ENCODE measurements around the gene SENP8. TPM values are rescaled to one million over a fixed set of nuclear protein-coding genes. Genes with fewer than 3 reads are reported as not detected.

Gene SENP8
- total and polyA plus RNA-seq, 2 of the 4 experiments (the other 2 are of a cell fraction) = 1.6 to 2.9 TPM

DNA sequence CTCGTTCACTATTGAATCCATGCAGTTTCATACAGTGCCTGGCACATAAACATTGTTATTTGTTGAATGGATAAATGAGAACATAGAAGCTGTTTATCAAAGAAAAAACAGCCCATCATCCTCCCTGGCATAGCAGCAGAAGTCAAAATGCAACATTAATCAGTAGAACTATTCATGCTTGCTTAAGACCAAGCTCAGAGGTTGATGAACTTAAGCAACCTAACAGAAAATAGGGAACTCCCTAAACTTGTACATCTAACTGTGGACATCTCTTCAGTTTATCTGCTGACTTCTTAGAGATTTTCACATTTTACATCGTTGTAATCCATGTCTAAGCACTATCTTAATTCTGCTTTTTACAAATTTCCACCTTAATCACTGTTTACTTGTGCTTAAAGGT, 29.2 kb downstream of the SENP8 start:
- no peak for TF ChIP-seq FOS (IDR thresholded peaks at IDR 0.05; ENCODE audit: low read depth, low read length)
- no peak for TF ChIP-seq MXI1 (IDR thresholded peaks at IDR 0.05; ENCODE audit: borderline replicate concordance, low read depth, low read length)
- no peak for TF ChIP-seq POLR2A (IDR thresholded peaks at IDR 0.05; ENCODE audit: low read depth, low read length)
- TF ChIP-seq RFX5 (IDR thresholded peaks at IDR 0.05; ENCODE audit: low read depth, low read length) = no peak
- no peak for TF ChIP-seq RAD21 (IDR thresholded peaks at IDR 0.05; ENCODE audit: low read length)
- no peak for TF ChIP-seq BHLHE40 (IDR thresholded peaks at IDR 0.05; ENCODE audit: low read depth, low read length)
- TF ChIP-seq CTCF (conservative IDR thresholded peaks at IDR 0.05; ENCODE audit: low read depth, low read length) = no peak
- TF ChIP-seq, protein P1, sequence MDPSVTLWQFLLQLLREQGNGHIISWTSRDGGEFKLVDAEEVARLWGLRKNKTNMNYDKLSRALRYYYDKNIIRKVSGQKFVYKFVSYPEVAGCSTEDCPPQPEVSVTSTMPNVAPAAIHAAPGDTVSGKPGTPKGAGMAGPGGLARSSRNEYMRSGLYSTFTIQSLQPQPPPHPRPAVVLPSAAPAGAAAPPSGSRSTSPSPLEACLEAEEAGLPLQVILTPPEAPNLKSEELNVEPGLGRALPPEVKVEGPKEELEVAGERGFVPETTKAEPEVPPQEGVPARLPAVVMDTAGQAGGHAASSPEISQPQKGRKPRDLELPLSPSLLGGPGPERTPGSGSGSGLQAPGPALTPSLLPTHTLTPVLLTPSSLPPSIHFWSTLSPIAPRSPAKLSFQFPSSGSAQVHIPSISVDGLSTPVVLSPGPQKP (IDR thresholded peaks at IDR 0.05; ENCODE audit: borderline replicate concordance, low read depth, low read length) = no peak
- no peak for TF ChIP-seq CEBPB (IDR thresholded peaks at IDR 0.05; ENCODE audit: low read depth, low read length)
- no peak for TF ChIP-seq RCOR1 (IDR thresholded peaks at IDR 0.05; ENCODE audit: insufficient replicate concordance, low read length)
- no peak for TF ChIP-seq USF2 (IDR thresholded peaks at IDR 0.05; ENCODE audit: low read depth, low read length)
- TF ChIP-seq MAFK (IDR thresholded peaks at IDR 0.05; ENCODE audit: low read depth, low read length) = no peak
- TF ChIP-seq CHD1 (IDR thresholded peaks at IDR 0.05; ENCODE audit: low read depth, low read length) = no peak
- TF ChIP-seq SMC3 (IDR thresholded peaks at IDR 0.05; ENCODE audit: low read depth, low read length) = no peak
- H3K9me3 ChIP-seq (ENCODE audit: control insufficient read depth, insufficient read depth, low read length) = no peaks in the 10 kb centered on the region
- WGBS, 2 experiments (ENCODE audit: extremely low coverage in 2 of 2, insufficient read length in 1 of 2) = no CpG with 5 or more reads among the region's 2 CpGs
- CTCF ChIA-PET = interaction anchor here (1.5 kb wide), 1 partner anchor 8 kb away, joined by 4 read pairs; no protein-coding TSS in a partner anchor
- intact Hi-C loops (cut with micrococcal nuclease) (no loop called here), dilution Hi-C loops (cut with HindIII; ENCODE audit: low sequenced_read_pairs, unreplicated experiment) (no loop called here), in situ Hi-C loops (cut with MboI; ENCODE audit: low sequenced_read_pairs) (no loop called here)
- no peak overlapping the region for H3K18ac ChIP-seq (ENCODE audit: low read depth, low read length)
- no peaks in the 10 kb centered on the region for H3K9me1 ChIP-seq (ENCODE audit: insufficient read depth, low read length)
- no peaks in the 10 kb centered on the region for H4K20me1 ChIP-seq (ENCODE audit: insufficient read depth, low read length)
- H4K91ac ChIP-seq (ENCODE audit: insufficient read depth, low read depth, low read length) = no peak overlapping the region
- no peak overlapping the region for H3K4me2 ChIP-seq (ENCODE audit: low read depth, low read length)
- no peaks in the 10 kb centered on the region for H3K27me3 ChIP-seq (ENCODE audit: control insufficient read depth, insufficient read depth, low read length)
- no peak overlapping the region for H4K5ac ChIP-seq (ENCODE audit: low read depth, low read length)
- no peak overlapping the region for H4K8ac ChIP-seq (ENCODE audit: low read depth in 2 of 2, low read length in 2 of 2)
- no peak overlapping the region for H3K14ac ChIP-seq (replicated peaks; ENCODE audit: low read depth, low read length)
- no peak overlapping the region for H2BK15ac ChIP-seq (ENCODE audit: low read depth, low read length)
- no peak overlapping the region for H2AFZ ChIP-seq (replicated peaks; ENCODE audit: low read length, poor library complexity)
- no peak overlapping the region for H3K9ac ChIP-seq (ENCODE audit: low read depth, low read length)
- no peak overlapping the region for H3K56ac ChIP-seq (ENCODE audit: extremely low read depth, insufficient read depth, low read length)
- DNase-seq (no peak), ATAC-seq (ENCODE audit: low read depth) (no peak)
- H2BK20ac ChIP-seq (ENCODE audit: low read depth, low read length) = no peak overlapping the region
- no peak overlapping the region for H3K4me3 ChIP-seq (ENCODE audit: insufficient read depth, low read depth, low read length)
- H3K23ac ChIP-seq (ENCODE audit: low read depth, low read length) = no peak overlapping the region
- H3K4me1 ChIP-seq (ENCODE audit: control insufficient read depth, insufficient read depth, low read length) = no peaks in the 10 kb centered on the region
- no TSS peak for BruUV-seq (replicated peaks)
- H3K27ac ChIP-seq (ENCODE audit: insufficient read depth, low read length) = no peak overlapping the region
- no peak overlapping the region for H2AK9ac ChIP-seq (replicated peaks; ENCODE audit: low read depth, low read length, poor library complexity)
- H2BK5ac ChIP-seq (ENCODE audit: low read depth, low read length, poor library complexity, severe bottlenecking) = no peak overlapping the region
- POLR2A ChIA-PET (ENCODE audit: unreplicated experiment) = no interaction called here
- H2AK5ac ChIP-seq (ENCODE audit: low read depth, low read length) = no peak overlapping the region
- no peaks in the 10 kb centered on the region for H3K79me1 ChIP-seq (ENCODE audit: low read depth in 1 of 2, low read length in 2 of 2)
- H3K36me3 ChIP-seq (ENCODE audit: control insufficient read depth, insufficient read depth, low read length) = no peaks in the 10 kb centered on the region
- H3K4ac ChIP-seq (ENCODE audit: low read depth, low read length) = no peak overlapping the region
- no peak overlapping the region for H2BK120ac ChIP-seq (ENCODE audit: low read depth, low read length)

Data from IMR-90 (cell line).